BJ (cell line): ENCODE data around the gene NAGPA. TPM values are rescaled to one million over a fixed set of nuclear protein-coding genes. Genes with fewer than 3 reads are reported as not detected.

Source experiments
- CTCF ChIA-PET: fragments of 350-600 bp; formaldehyde crosslinking; extraction: SDS; loops from one replicate; lab custom pipeline; 2021; ENCODE audit warnings: antibody characterized with exemption, inconsistent platforms; lab: Yijun Ruan, JAX
- POLR2A ChIA-PET: fragments of 300-600 bp; sonication (Branson Sonifier 250); formaldehyde crosslinking; extraction: SDS; loops from one replicate; lab custom pipeline; 2021; ENCODE audit warnings: antibody characterized with exemption; lab: Charles Lee
- DNase-seq: peaks from one replicate; pipeline ENCODE4 v3.0.0-alpha.2; 2011; ENCODE audit warnings: low read depth
- H3K27me3 ChIP-seq: 2 replicates; pipeline ENCODE4 v1.6.0; 2011; ENCODE audit warnings: low read length; ENCODE audit not compliant: control insufficient read depth, insufficient read depth
- H3K36me3 ChIP-seq: 2 replicates; pipeline ENCODE4 v1.5.1; 2011; ENCODE audit warnings: low read length; ENCODE audit not compliant: control insufficient read depth, insufficient read depth
- H3K4me3 ChIP-seq: 2 replicates; pipeline ENCODE4 v1.5.1; 2011; ENCODE audit warnings: low read depth, mild to moderate bottlenecking, control low read depth, low read length
- polyA plus RNA-seq: library from polyadenylated mRNA; depleted of rRNA; stranded (reverse); fragments of >200 nt; gene quantifications from 2 replicates; pipeline ENCODE4 v1.2.3, GENCODE V29; 2011
- TF ChIP-seq, protein P1 (sequence below): IDR thresholded peaks from 2 replicates; pipeline ENCODE4 v1.5.1; 2011; ENCODE audit warnings: low read depth, mild to moderate bottlenecking, control low read depth, inconsistent platforms, low read length, moderate library complexity; ENCODE audit not compliant: insufficient read depth

Gene NAGPA
- polyA plus RNA-seq, 1 experiment = 17.3 TPM

DNA sequence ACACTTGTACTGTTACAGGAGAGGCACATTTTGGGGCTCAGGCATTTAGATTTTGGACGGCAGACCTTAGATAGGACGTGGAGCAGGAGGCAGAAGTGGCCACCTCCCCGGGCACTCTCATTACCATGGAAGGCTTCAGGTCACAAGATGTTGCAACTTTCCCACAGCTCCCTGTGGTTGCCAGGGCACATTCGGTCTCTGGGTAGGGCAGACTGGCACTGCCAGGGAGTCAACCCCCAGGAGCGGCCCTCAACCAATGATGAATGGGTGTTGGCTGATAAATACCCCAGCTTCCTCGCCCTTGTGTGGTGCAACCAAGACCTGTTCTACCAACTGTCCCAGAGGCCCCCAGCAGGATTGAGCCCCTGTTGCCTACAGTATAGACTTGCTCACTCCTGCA is 11.2 kb downstream of the NAGPA start:
- Histone ChIP-seq H3K36me3 (peaks cover 1% of the 10 kb centered on the region; the same call in 1 of the 2 replicates), H3K4me3 (no peak overlapping the region), H3K27me3 (peaks cover 4% of the 10 kb centered on the region; the same call in 1 of the 2 replicates)
- ChIA-PET POLR2A (no interaction called here), CTCF (no interaction called here)
- TF ChIP-seq, protein P1, sequence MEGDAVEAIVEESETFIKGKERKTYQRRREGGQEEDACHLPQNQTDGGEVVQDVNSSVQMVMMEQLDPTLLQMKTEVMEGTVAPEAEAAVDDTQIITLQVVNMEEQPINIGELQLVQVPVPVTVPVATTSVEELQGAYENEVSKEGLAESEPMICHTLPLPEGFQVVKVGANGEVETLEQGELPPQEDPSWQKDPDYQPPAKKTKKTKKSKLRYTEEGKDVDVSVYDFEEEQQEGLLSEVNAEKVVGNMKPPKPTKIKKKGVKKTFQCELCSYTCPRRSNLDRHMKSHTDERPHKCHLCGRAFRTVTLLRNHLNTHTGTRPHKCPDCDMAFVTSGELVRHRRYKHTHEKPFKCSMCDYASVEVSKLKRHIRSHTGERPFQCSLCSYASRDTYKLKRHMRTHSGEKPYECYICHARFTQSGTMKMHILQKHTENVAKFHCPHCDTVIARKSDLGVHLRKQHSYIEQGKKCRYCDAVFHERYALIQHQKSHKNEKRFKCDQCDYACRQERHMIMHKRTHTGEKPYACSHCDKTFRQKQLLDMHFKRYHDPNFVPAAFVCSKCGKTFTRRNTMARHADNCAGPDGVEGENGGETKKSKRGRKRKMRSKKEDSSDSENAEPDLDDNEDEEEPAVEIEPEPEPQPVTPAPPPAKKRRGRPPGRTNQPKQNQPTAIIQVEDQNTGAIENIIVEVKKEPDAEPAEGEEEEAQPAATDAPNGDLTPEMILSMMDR = no peak
- no peak for DNase-seq

DNA sequence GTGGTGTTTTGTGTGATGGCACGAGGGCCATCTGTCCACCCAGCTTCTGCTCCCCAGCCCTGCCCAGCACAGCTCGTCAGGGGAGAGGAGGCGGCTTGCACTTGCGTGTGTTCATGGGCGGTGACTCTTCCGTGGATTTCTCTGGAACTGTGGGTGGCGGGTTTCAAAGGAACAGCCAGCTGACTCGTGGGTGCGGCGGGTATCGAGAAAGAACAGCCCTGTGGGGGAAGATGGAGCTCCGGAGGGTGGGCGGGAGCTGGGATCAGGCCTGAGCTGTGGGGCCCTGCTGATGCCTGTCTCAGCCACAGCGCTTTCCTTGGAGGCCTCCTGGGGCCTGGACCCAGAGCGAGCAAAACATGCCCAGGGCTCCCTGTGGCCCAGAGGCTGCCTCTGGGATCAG is 13.2 kb downstream of the NAGPA start:
- CTCF ChIA-PET = interaction anchor here (0.6 kb wide), 1 partner anchor 23 kb away, joined by 3 read pairs; no protein-coding TSS in a partner anchor
- Histone ChIP-seq H3K27me3 (peaks cover 4% of the 10 kb centered on the region; the same call in 1 of the 2 replicates), H3K4me3 (no peak overlapping the region), H3K36me3 (peaks cover 1% of the 10 kb centered on the region; the same call in 1 of the 2 replicates)
- TF ChIP-seq, protein P1 = no peak
- POLR2A ChIA-PET = no interaction called here
- no peak for DNase-seq

DNA sequence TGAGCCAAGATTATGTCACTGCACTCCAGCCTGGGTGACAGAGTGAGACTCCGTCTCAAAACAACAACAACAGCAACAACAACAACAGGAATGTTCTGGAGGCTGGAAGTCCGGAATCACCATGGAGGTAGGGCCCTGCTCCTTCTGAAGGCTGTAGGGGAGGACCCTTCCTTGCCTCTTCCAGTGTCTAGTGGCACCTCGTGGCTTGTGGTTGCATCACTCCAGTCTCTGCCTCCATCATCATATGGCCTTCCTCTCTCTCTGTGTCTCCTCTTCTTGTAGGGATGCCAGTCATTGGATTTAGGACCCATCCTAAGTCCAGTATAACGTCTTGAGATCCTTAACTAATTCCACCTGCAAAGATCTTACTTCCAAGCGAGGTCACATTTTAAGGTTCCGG is 14.0 kb downstream of the NAGPA start:
- ChIA-PET POLR2A (no interaction called here), CTCF (interaction anchor here (0.6 to 1.4 kb wide), 2 partner anchors 15 to 18 kb away, joined by 3 to 4 read pairs; no protein-coding TSS in a partner anchor)

DNA sequence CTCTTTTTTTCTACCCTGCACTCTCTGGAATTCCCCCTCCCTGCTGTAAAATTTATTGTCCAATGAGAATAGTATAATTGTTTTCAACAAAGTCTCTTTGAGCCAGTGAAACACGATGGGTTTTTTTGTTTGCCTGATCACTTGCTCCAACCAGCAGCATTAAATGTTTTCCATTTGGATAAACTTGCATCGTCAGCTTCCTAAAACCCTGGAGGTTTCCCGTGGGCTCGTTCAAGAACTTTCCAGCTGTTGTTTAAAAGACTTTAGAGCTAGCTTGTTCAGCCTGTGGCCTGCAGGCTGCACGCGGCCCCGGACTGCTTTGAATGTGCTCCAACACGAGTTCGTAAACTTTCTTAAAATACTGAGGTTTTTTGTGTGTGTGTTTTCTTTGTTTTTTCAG is 14.9 kb downstream of the NAGPA start:
- TF ChIP-seq, protein P1 = no peak
- peaks cover 4% of the 10 kb centered on the region; the same call in 1 of the 2 replicates for H3K27me3 ChIP-seq
- H3K36me3 ChIP-seq = no peaks in the 10 kb centered on the region
- POLR2A ChIA-PET = no interaction called here
- CTCF ChIA-PET = interaction anchor here (1.4 kb wide), 1 partner anchor 16 kb away, joined by 4 read pairs; no protein-coding TSS in a partner anchor
- no peak for DNase-seq
- H3K4me3 ChIP-seq = no peak overlapping the region

More for the DNA sequence above, 14.0 kb downstream of the NAGPA start:
- H3K4me3 ChIP-seq = no peak overlapping the region
- TF ChIP-seq, protein P1 = no peak
- no peak for DNase-seq
- no peaks in the 10 kb centered on the region for H3K36me3 ChIP-seq
- peaks cover 4% of the 10 kb centered on the region; the same call in 1 of the 2 replicates for H3K27me3 ChIP-seq

DNA sequence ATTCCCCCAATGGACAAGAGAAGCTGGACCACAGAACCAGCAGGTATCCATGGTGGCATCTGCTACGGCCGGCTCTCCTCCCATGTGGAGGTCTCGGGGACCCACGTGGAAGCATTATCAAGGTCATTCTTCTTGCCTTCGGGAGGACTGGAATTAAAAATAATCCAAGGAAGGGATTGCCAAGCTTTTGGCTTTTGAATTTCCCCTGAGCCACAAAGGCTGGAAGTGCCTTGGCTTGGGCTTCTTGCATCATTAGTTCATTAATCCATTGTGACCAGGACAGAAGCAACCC is 16.1 kb downstream of the NAGPA start:
- ChIA-PET CTCF (no interaction called here), POLR2A (no interaction called here)
- Histone ChIP-seq H3K4me3 (no peak overlapping the region), H3K27me3 (peaks cover 4% of the 10 kb centered on the region; the same call in 1 of the 2 replicates), H3K36me3 (no peaks in the 10 kb centered on the region)
- no peak for DNase-seq
- TF ChIP-seq, protein P1 = no peak
